H1 (cell line): ENCODE data around the gene SMG5. TPM values are rescaled to one million over a fixed set of nuclear protein-coding genes. Genes with fewer than 3 reads are reported as not detected.

ENCODE experiments used
- CBX5 ChIP-seq: fragments of 300-800, 300-1000 bp; sonication (generic); IDR thresholded peaks from 2 replicates; pipeline ENCODE4 v1.7.1; 2016; ENCODE audit warnings: antibody characterized with exemption, low read length, low read depth
- E2F6 ChIP-seq: IDR thresholded peaks from 2 replicates; pipeline ENCODE4 v1.6.1; 2012; ENCODE audit warnings: inconsistent platforms
- polyA plus RNA-seq, 7 experiments: library from polyadenylated mRNA; depleted of rRNA in 3 of 7; stranded (reverse) in 5 of 7; unstranded in 2 of 7; fragments of >200 nt in 5 of 7; fragments of 200-250 nt in 2 of 7; gene quantifications; 1 replicate in 5 of 7; 2 replicates in 1 of 7; 4 replicates in 1 of 7; pipeline versions ENCODE4 v1.2.1 to v1.2.3, GENCODE V29; 2011 to 2013; ENCODE audit warnings: missing spikeins in 2 of 7, mixed read lengths in 2 of 7
- total RNA-seq: library from RNA; stranded (reverse); fragmentation: NEBNext Ultra II Directional; extraction: Animal tissue kit (Norgen Biotek cat#: 25700); gene quantifications from 2 replicates; pipeline ENCODE4 v1.2.1, GENCODE V29; 2021

The SMG5 gene
- total and polyA plus RNA-seq, 2 of the 8 experiments (the other 6 are each of a cell fraction or from before 2014, with no cell fraction given) = 32.7 to 98.0 TPM

GRCh38 chr1:156241926-156242325 lies 40.7 kb downstream of the SMG5 start, which contains the start of gene BGLAP (continued):
- no peak for TF ChIP-seq E2F6
- TF ChIP-seq CBX5 = no peak
